OCI-LY1 (cell line): ENCODE data around the gene SYT9.

Experiments
- H2AFZ ChIP-seq: fragments of 200-600 bp; sonication (generic), shearing (Covaris generic); 2 replicates; pipeline ENCODE4 v1.6.0; 2014; ENCODE audit warnings: antibody characterized with exemption, mild to moderate bottlenecking, low read length
- H3F3A ChIP-seq: fragments of 200-600 bp; sonication (generic), shearing (Covaris generic); 2 replicates; pipeline ENCODE4 v1.6.0; 2014; ENCODE audit warnings: mild to moderate bottlenecking, antibody characterized with exemption, low read length, moderate library complexity; ENCODE audit not compliant: insufficient read depth
- H3K27ac ChIP-seq: fragments of 200-600 bp; sonication (generic); 2 replicates; pipeline ENCODE4 v1.5.1; 2014; ENCODE audit warnings: low read length, mixed run types, mild to moderate bottlenecking, low read depth; ENCODE audit not compliant: poor library complexity, severe bottlenecking
- H3K27me3 ChIP-seq: fragments of 200-600 bp; sonication (generic); 2 replicates; pipeline ENCODE4 v1.6.0; 2014; ENCODE audit warnings: antibody characterized with exemption, mild to moderate bottlenecking, low read length, moderate library complexity; ENCODE audit not compliant: insufficient read depth
- H3K36me3 ChIP-seq: fragments of 200-600 bp; sonication (generic); 2 replicates; pipeline ENCODE4 v1.6.1; 2014; ENCODE audit warnings: mild to moderate bottlenecking, antibody characterized with exemption, low read length, moderate library complexity, mixed read lengths; ENCODE audit not compliant: insufficient read depth
- H3K4me1 ChIP-seq: fragments of 200-600 bp; sonication (generic); 2 replicates; pipeline ENCODE4 v1.5.1; 2014; ENCODE audit warnings: mild to moderate bottlenecking, low read length, moderate library complexity; ENCODE audit not compliant: insufficient read depth, severe bottlenecking
- H3K4me2 ChIP-seq: fragments of 200-600 bp; sonication (generic), shearing (Covaris generic); 2 replicates; pipeline ENCODE4 v1.6.1; 2014; ENCODE audit warnings: low read length
- H3K4me3 ChIP-seq: fragments of 200-600 bp; sonication (generic); 2 replicates; pipeline ENCODE4 v1.5.1; 2014; ENCODE audit warnings: low read length, low read depth, mild to moderate bottlenecking, mixed read lengths; ENCODE audit not compliant: poor library complexity, severe bottlenecking
- H3K79me2 ChIP-seq: fragments of 200-600 bp; shearing (Covaris generic); 2 replicates; pipeline ENCODE4 v1.6.1; 2016; ENCODE audit warnings: mixed run types, low read length, mixed read lengths; ENCODE audit not compliant: insufficient read depth
- H3K9ac ChIP-seq: fragments of 200-600 bp; sonication (generic), shearing (Covaris generic); 2 replicates; pipeline ENCODE4 v1.6.1; 2014; ENCODE audit warnings: mild to moderate bottlenecking, low read length, mixed read lengths
- H3K9me2 ChIP-seq: fragments of 200-600 bp; sonication (generic), shearing (Covaris generic); 2 replicates; pipeline ENCODE4 v1.6.1; 2014; ENCODE audit warnings: low read depth, mild to moderate bottlenecking, low read length, mixed read lengths
- H3K9me3 ChIP-seq: fragments of 200-600 bp; shearing (Covaris generic); 2 replicates; pipeline ENCODE4 v1.6.1; 2014; ENCODE audit warnings: low read length, mixed read lengths
- H4K20me1 ChIP-seq: fragments of 200-600 bp; sonication (generic), shearing (Covaris generic); 2 replicates; pipeline ENCODE4 v1.6.0; 2016; ENCODE audit warnings: mild to moderate bottlenecking, low read length; ENCODE audit not compliant: insufficient read depth
- EZH2 ChIP-seq: fragments of 200-600 bp; sonication (generic), shearing (Covaris generic); IDR thresholded peaks from 2 replicates; pipeline ENCODE4 v1.8.0; 2017; ENCODE audit warnings: borderline replicate concordance, mixed run types, mild to moderate bottlenecking, antibody characterized with exemption, low read length, moderate library complexity, mixed read lengths
- TF ChIP-seq, protein P1 (sequence below): fragments of 200-600 bp; sonication (generic), shearing (Covaris generic); IDR thresholded peaks from 2 replicates; pipeline ENCODE4 v1.5.1; 2017; ENCODE audit warnings: mild to moderate bottlenecking, antibody characterized with exemption, low read length, moderate library complexity, mixed read lengths

The SYT9 gene

DNA sequence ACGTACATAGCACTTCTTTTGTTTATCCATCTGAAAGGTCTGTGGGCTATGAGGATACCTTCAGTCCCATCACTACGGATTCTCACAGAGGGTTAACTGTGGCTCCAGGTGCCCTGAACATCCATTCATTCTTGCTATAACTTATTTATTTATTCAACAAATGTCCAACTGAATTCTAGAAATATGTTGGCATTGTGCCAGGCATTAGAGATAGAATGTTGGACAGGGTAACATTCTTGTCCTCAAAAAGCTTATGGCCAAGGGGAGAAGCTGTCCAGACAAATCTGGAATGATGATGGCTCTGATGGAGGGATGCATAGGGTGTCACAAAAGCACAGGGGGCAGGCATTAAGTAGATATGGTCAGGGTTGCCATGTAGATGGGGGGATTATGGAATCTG lies 242.0 kb downstream of the SYT9 start:
- Histone ChIP-seq H3K27me3 (no peaks in the 10 kb centered on the region), H3K9me2 (no peaks in the 10 kb centered on the region), H3K79me2 (no peaks in the 10 kb centered on the region), H3K4me2 (no peak overlapping the region), H3K27ac (no peak overlapping the region), H3K9me3 (no peaks in the 10 kb centered on the region), H3K36me3 (no peaks in the 10 kb centered on the region), H3F3A (no peaks in the 10 kb centered on the region), H3K4me1 (peaks cover 49% of the 10 kb centered on the region), H3K4me3 (no peak overlapping the region), H3K9ac (no peak overlapping the region), H2AFZ (no peak overlapping the region), H4K20me1 (no peaks in the 10 kb centered on the region)
- TF ChIP-seq, protein P1, sequence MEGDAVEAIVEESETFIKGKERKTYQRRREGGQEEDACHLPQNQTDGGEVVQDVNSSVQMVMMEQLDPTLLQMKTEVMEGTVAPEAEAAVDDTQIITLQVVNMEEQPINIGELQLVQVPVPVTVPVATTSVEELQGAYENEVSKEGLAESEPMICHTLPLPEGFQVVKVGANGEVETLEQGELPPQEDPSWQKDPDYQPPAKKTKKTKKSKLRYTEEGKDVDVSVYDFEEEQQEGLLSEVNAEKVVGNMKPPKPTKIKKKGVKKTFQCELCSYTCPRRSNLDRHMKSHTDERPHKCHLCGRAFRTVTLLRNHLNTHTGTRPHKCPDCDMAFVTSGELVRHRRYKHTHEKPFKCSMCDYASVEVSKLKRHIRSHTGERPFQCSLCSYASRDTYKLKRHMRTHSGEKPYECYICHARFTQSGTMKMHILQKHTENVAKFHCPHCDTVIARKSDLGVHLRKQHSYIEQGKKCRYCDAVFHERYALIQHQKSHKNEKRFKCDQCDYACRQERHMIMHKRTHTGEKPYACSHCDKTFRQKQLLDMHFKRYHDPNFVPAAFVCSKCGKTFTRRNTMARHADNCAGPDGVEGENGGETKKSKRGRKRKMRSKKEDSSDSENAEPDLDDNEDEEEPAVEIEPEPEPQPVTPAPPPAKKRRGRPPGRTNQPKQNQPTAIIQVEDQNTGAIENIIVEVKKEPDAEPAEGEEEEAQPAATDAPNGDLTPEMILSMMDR = no peak
- TF ChIP-seq EZH2 = no peak

DNA sequence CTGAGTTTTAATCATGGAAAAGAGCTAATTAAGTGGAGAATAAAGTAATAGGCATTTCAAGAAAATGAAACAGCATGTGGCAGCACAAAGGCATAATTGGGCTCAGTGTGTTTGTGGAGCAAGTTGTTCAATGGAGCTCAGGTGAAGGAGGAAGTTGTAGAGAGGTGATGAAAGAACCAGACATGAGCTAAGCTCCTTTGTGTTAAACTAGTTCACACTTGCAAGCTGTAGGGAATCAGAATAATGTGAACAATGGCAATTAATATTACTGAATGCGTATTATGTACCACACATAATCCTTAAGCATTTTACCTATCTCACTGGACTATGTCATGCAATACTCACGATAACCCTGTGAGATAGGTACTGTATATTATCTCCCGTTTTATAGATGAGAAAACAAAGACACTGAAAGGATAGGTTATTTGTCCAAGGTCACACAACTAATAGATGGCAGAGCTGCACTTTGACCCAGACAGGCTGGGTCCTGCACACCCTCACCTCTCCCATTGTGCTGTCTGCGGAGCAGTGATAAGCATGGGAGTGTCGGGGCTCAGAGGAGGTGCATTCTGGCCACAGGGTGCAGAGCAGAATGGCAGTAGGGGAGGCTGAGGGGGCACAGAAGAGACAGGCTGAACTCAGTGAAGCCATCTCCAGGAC lies 242.5 kb downstream of the SYT9 start:
- Histone ChIP-seq H3K9ac (no peak overlapping the region), H3K4me1 (peaks cover 49% of the 10 kb centered on the region), H3K36me3 (no peaks in the 10 kb centered on the region), H3F3A (no peaks in the 10 kb centered on the region), H3K27ac (no peak overlapping the region), H3K4me3 (no peak overlapping the region), H3K9me2 (no peaks in the 10 kb centered on the region), H2AFZ (no peak overlapping the region), H3K27me3 (no peaks in the 10 kb centered on the region), H3K79me2 (no peaks in the 10 kb centered on the region), H3K4me2 (no peak overlapping the region), H3K9me3 (no peaks in the 10 kb centered on the region), H4K20me1 (no peaks in the 10 kb centered on the region)
- no peak for TF ChIP-seq EZH2
- TF ChIP-seq, protein P1 = no peak

DNA sequence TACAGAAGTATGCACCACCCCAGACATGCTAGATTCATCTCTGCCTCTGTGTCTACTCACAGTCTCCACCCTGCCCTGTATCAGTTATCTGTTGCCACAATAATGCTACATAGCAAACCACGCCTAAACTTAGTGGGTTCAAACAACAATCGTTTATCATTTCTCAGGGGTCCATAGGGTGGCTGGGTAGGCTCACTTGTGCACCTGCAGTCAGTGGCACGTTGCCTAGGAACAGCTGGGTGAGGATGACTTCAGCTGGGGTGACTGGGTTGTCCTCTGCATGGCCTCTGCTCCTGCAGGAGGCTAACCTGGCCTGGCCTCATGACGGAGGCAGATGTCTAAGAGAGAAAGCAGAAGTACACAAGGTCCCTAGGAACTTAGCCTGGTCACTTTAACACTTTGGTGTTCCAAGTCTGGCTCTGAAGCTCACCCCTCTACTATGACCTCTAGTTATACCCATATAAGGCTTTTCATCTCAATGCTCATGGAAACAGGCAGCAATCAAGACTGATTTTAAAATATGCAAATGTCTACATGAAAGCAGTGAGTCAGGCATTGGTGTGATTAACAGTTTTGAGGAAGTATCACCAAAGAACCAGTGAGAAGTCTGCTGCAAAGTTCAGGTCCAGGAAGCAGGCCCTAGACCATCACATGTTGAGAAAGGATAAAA lies 244.3 kb downstream of the SYT9 start:
- no peaks in the 10 kb centered on the region for H3K9me2 ChIP-seq
- H3K9ac ChIP-seq = no peak overlapping the region; the same call in 1 of the 2 replicates
- H3K4me1 ChIP-seq = peaks cover 49% of the 10 kb centered on the region
- no peaks in the 10 kb centered on the region for H3K79me2 ChIP-seq
- H3F3A ChIP-seq = no peaks in the 10 kb centered on the region
- H3K4me3 ChIP-seq = peak overlapping the region; percentile 7
- H4K20me1 ChIP-seq = no peaks in the 10 kb centered on the region
- H3K27me3 ChIP-seq = no peaks in the 10 kb centered on the region
- H3K4me2 ChIP-seq = peak overlapping the region; percentile 31; the same call in 1 of the 2 replicates
- no peaks in the 10 kb centered on the region for H3K9me3 ChIP-seq
- no peak for TF ChIP-seq EZH2
- TF ChIP-seq, protein P1 = no peak
- H3K36me3 ChIP-seq = no peaks in the 10 kb centered on the region
- no peak overlapping the region for H2AFZ ChIP-seq
- peak overlapping the region; percentile 74 for H3K27ac ChIP-seq
